HG03066 (cell line): ENCODE results near the gene DEFB108B.
"Not testable (repeated sequence)": the region's sequence is repeated elsewhere in the genome, so short reads cannot be mapped to it uniquely, and the experiment has no call there.

Source experiments
- ATAC-seq: cut with Tn5 transposase; IDR thresholded peaks from one replicate; pipeline ENCODE4 v1.9.1; 2021; ENCODE audit warnings: low read depth; ENCODE audit not compliant: unreplicated experiment

DEFB108B gene

DNA sequence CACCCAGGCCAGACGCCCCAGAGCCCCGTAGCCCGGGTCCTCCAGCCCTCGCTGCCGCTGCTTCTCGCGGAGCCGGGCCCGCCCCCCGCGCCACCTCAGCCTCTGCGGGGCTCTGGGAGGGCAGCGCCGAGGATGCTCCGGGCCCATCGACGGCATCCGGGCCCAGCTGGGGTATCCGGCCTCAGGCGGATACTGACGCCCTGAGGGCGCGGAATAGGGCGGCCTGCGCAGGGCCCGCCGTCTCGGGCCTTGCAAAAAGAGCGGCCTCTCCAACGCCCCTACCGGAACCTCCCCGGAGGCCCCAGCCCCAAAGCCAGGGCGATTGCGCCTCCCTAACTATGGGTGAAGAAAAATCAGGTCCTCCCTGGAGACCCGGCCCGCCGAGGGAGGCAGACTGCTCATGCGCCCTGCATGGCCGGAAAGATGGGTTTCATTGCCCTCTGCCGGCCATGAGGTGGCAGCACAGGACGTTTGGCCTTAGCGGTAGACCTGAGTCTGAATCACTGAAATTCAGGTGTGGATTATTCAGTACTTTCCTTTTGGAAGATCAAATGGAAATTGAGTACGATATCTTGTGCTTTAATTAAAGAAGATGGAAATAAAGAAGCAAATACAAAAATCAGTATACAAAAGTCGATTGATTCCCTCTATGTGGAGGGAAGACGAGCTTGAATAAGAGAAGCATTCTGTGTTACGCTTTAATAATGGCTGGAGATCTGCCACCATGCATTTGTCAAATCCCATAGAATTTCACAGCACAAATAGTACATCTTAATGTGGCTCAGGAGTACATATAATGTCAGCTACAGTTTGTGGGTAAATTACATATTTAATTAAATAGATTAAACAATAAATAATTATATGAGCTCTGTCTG, 19.3 kb upstream of the DEFB108B start:
- ATAC-seq, result not testable (repeated sequence)

GRCh38 chr11:71821539-71821938, 11.5 kb upstream of the DEFB108B start:
- not testable (repeated sequence) for ATAC-seq

- not testable (repeated sequence) for ATAC-seq
Measured at GRCh38 chr11:71829247-71829646, 3.8 kb upstream of the DEFB108B start.

DNA sequence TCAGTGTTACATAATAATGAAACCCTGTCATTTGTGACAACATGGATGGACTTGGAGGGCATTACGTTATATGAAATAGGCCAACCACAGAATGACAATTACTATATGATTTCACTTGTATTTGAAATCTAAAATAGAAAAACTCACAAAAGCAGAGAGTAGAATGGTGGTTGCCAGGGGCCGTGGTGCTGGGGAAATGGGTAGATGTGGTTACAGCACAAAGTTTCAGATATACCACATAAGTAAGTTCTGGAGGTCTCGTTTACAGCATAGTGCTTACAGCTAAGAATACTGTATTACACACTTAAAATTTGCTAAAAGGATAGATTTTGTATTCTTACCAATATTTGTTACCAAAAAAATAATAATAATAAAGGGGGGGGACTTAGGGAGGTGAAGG, 3.3 kb upstream of the DEFB108B start:
- ATAC-seq, result not testable (repeated sequence)

DNA sequence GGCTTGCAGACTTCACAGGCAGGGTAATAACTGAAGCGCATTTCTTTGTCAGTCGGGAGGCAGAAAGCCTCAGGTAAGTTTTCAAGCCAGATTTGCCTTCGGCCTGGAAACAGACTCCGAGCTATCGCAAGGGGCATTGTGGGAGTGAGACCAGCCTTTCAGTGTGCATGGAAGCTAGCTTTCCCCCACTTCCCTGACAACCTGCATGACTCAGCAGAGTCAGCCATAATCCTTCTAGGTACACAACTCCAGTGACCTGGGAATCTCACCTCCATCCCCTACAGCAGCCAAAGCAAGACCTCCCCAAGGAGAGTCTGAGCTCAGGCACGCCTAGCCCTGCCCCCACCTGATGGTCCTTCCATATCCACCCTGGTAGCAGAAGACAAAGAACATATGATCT, 9.7 kb downstream of the DEFB108B start:
- ATAC-seq, result not testable (repeated sequence)

GRCh38 chr11:71843355-71843754, 10.4 kb downstream of the DEFB108B start:
- not testable (repeated sequence) for ATAC-seq

DNA sequence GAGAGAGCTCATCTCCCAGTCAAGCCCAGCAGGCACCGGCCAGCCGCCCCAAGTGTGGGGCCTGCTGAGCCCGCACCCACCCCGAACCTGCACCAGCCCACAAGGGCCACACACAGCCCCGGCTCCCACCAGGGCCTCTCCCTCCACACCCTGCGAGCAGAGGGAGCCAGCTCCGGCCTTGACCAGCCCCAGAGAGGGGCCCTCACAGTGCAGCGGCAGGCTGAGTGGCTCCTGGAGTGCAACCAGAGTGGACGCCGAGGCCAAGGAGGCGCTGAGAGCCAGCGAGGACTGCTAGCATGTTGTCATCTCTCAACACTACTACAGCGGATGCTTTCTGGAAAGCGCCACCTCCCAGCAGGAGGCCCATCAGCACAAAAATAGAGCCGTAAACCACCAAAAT, 10.9 kb downstream of the DEFB108B start:
- ATAC-seq, result no peak

DNA sequence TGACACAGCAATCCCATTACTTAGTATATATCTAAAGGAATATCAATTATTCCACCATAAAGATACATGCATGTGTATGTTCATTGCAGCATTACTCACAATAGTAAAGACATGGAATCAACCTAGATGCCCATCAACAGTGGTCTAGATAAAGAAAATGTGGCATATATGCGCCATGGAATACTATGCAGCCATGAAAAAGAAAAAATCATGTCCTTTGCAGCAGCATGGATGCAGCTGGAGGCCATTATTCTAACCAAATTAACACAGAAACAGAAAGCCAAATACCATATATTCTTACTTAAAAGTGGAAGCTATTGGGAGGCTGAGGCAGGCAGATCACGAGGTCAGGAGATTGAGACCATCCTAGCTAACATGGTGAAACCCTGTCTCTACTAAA, 20.9 kb downstream of the DEFB108B start:
- not testable (repeated sequence) for ATAC-seq

- not testable (repeated sequence) for ATAC-seq
Measured at GRCh38 chr11:71855880-71856279, 22.9 kb downstream of the DEFB108B start.

- ATAC-seq, result not testable (repeated sequence)
Measured at GRCh38 chr11:71860835-71861234, 27.8 kb downstream of the DEFB108B start.

DNA sequence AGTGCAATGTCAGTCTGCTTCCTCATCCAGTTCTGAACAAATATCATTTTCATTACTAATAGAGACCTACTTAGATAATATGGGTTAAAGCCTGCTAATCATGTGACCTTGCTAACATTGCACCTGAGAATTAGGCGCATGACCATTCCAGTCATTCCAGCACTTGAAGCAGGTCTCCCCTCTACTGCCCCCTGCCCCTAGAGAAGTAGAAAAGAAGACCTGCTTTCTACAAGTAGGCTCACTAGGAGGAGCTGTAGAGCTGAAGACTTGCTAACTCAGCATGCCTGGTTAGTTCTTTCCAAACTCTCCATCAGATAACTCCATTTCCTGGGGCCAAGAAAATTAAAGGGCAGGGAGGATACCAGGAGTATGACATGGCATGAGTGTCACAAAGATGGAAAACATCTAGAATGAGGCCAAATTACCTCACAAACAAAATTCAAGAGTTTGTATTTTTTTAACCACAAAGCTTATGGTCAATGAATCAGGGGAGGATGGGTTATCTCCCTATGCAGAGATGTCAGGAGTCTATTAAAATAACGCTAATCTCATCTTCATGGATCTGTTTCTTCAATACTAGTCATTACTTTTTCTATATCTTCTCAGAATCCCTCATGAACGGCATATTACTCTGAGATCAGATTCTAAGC, 31.1 kb downstream of the DEFB108B start:
- not testable (repeated sequence) for ATAC-seq

DNA sequence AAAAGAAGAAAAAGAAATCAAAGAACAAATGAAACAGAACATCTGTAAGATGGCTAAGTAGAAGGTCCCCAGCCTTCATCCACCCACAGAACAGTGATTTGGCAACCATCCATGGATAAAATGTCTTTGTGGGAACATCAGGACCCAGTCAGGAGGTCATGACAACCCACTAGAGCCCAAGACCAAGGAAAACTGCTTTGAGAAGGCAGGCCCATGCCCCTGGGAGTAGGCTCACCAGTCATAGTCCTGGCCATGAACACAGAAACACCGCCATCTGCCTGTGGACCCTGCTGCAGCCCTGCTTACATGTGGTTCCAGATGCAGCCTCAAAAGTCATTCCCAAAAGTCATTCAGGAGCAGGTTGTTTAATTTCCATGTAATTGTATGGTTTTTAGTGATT, 34.2 kb downstream of the DEFB108B start:
- ATAC-seq, result not testable (repeated sequence)

- ATAC-seq, result not testable (repeated sequence)
Measured at GRCh38 chr11:71869931-71870330, 36.9 kb downstream of the DEFB108B start.

- ATAC-seq, result not testable (repeated sequence)
Measured at GRCh38 chr11:71870661-71871060, 37.7 kb downstream of the DEFB108B start.

DNA sequence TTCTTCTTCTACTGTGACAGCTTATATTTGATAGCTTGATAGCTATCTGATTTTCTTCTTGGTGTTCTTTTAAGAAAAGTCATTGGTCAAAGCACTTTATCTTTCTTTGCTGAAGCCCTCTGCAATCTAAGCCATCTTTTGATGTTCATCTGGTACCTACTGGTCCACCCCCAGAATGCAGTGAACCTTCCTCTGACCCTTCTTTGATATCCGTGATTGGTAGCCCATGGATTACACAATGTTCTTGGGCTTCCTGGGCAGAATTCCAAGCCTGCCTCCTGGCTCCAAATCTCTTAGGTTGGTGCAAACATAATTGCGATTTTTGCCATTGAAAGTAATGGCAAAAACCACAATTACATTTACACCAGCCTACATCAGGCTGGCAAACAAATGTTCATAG, 43.3 kb downstream of the DEFB108B start:
- not testable (repeated sequence) for ATAC-seq

- ATAC-seq, result not testable (repeated sequence)
Measured at GRCh38 chr11:71878059-71878458, 45.1 kb downstream of the DEFB108B start, which contains the start of gene DEFB131B. Gene DEFB131B (plus strand): TSS chr11:71878453. CDS start chr11:71878453, 0 bp downstream.

DNA sequence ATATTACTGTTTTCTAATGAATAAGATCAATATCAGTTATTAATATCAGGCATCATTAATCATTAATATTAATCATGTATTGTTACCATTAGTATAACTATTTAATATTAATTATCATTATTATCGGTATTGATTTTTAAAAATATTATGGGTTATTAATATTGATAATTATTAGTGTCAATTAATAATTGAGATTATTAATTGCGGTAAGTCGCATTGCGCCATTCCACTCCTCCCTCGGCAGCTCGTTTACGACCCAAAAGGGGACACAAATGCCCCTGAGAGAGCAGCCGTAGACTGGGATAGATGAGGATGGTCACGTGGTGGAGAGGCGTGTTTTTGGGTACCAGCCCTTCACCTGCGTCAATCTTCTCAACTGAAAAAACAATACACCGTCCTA, 52.8 kb downstream of the DEFB108B start:
- ATAC-seq, result not testable (repeated sequence)
